Stimulated activated CD8-positive, alpha-beta memory T cell treated with anti-CD3 and anti-CD28 coated beads, Interleukin-12 subunit alpha, Interleukin-12 subunit beta, amount 100 ng/mL, for 24 hours (primary cell): ENCODE measurements around the gene REC8.

Experiments
- DNase-seq: peaks from one replicate; pipeline ENCODE4 v3.0.0-alpha.2; 2020; ENCODE audit errors: extremely low read depth

The REC8 gene

DNA sequence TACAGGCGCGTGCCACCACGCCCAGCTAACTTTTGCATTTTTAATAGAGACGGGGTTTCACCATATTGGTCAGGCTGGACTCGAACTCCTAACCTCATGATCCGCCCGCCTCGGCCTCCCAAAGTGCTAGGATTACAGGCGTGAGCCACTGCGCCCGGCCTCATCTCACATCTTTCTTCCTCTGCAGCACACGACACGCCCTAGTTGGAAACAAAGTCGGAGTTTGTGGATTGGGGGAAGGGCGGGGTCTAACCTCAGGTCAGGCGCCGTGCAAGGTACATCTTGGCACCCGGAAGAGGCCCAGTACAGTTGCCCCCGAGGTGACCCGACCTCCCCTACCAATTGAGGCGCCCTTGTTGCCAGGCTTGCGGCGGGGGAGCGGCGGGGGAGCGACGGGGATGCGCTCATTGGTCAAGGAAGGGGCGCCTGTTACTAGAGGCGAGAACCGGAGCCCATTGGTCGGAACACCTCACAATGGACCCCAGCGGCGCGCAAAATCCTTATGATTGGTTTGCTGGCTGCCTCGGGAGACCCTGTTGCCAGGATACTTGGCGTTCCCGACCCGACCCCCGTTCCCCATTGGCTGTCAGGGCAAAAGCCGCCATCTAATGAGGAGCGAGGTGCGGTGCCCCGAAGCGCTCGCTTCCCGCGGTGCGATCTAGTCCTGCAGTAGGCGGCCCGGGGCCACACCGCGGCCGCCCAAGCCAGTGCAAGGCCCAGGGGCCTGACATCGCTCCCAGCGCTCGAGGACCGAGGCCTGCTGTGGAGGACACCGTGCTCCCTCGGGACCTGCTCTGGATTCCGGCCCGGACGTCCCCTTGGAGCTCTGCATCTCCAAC, at the start of gene REC8:
Gene REC8, plus strand, starts transcription at position 659 of the 839 bp plus-strand sequence. CDS start 473 bp downstream, outside the sequence.
- peak; percentile 41 for DNase-seq

DNA sequence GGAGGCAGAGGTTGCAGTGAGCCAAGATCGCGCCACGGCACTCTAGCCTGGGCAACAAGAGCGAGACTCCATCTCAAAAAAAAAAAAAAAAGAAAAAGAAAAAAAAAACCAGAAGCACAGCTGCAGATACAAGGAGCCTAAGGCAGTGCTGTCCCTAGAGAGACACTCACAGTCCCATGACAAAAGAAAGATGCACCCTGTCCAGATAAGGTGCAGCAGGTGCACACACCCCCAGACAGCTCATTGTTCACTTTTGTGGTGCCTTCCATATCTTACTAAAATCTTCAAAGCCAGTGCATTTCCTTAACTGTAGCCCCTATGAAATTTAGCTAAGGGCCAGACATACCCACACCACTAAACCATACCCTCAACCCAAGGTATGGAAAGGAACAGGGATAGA, 49.5 kb upstream of the REC8 start:
- no peak for DNase-seq

DNA sequence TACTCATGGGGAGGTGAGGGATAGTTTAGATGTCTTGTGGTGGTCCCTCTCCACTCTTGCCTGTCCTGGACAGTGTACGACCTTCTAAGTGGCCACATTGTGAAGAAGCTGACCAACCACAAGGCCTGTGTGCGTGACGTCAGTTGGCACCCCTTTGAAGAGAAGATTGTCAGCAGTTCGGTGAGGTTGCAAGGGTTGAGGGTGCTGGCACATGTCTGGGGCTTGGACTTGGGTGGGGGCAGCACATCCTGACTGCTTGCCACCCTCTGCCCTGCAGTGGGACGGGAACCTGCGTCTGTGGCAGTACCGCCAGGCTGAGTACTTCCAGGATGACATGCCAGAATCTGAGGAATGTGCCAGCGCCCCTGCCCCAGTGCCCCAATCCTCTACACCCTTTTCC, 49.0 kb upstream of the REC8 start:
- no peak for DNase-seq

DNA sequence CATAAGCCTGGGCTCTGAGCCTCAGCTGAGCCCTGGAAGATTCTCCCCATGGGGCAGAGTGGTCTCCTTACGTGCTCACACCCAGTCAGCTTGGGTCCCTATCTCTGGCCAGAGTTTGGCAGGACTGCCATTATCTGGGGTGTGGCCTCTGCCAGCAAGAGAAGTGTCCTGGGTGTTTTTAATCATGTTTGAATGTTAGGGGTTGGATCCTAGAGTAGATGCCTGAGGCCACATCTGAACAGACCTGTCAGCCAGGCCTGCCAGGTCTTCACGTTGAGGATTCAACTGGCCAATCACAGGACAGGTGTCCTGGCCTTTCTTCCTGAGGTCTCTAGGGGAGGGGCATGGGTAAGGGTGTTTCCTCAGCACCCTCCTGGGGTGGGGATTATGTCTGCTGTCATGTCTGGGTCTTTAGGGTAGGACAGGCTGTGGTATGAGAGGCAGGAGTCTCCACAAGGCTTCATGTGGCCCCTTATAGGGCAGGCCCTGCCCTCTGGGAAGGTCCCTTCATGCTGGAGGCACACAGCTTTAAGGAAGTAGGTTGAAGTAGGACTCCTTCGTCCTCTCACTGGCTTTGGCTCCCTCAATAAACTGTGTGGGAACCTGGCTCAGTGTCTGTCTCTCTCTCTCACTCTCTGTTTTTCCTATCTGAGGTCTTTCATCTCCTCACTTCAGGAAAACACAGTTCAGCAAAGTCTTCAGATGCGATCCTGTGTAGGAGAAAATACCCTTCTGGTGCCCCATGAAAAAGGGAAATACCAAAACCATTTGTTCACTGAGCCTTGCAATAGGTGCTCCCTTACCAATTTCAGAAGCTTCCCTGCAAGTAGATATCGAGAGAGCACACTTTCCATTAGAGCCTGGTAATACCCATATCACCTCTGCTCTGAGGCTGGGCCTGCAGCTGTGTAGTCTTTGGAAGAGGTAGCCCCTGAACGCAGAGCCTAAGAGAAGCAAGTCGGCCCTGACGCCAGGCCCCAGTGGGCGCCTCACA, 48.2 kb upstream of the REC8 start:
- DNase-seq, result no peak

GRCh38 chr14:24126939-24127338, 44.9 kb upstream of the REC8 start:
- no peak for DNase-seq

GRCh38 chr14:24127673-24128072, 44.2 kb upstream of the REC8 start:
- DNase-seq, result no peak

DNA sequence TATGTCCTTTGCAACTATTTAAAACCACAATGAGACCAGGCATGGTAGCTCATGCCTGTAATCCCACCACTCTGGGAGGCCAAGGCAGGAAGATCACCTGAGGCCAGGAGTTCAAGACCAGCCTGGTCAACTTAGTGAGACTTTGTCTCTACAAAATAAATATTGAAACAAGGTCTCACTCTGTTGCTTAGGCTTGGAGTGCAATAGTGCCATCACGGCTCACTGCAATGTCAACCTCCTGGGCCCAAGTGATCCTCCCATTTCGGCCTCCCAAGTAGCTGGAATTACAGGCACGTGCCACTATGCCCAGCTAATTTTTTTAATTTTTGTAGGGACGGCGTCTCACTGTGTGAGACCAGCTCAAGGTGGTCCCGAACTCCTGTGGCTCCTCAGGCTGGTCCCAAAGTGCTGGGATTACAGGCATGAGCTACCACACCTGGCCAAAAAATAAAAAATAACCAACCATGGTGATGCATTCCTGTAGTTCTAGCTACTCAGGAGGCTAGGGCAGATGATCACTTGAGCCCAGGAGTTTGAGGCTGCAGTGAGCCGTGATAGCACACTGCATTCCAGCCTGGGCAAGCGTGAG, 42.4 kb upstream of the REC8 start:
- no peak for DNase-seq

DNA sequence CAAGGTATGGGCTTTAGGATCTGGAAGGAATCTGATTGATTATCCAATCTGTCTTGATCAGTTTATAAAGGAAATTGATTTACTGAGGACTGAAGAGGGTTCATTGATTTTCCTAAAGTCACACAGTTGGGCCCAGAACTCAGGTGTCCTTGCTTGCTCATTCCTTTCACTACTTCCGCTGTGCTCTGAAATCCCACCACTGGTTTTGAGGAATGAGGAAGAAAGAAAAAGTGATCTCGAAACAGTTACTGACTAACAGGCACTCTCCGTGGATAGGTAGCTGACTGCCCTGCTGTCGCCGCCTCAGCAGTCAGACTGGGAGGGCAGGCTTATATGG, 41.5 kb upstream of the REC8 start, which contains the start of gene FITM1:
Gene FITM1, plus strand, starts transcription at position 280 of the 337 bp plus-strand sequence. CDS start 905 bp downstream, outside the sequence.
- DNase-seq, result no peak

DNA sequence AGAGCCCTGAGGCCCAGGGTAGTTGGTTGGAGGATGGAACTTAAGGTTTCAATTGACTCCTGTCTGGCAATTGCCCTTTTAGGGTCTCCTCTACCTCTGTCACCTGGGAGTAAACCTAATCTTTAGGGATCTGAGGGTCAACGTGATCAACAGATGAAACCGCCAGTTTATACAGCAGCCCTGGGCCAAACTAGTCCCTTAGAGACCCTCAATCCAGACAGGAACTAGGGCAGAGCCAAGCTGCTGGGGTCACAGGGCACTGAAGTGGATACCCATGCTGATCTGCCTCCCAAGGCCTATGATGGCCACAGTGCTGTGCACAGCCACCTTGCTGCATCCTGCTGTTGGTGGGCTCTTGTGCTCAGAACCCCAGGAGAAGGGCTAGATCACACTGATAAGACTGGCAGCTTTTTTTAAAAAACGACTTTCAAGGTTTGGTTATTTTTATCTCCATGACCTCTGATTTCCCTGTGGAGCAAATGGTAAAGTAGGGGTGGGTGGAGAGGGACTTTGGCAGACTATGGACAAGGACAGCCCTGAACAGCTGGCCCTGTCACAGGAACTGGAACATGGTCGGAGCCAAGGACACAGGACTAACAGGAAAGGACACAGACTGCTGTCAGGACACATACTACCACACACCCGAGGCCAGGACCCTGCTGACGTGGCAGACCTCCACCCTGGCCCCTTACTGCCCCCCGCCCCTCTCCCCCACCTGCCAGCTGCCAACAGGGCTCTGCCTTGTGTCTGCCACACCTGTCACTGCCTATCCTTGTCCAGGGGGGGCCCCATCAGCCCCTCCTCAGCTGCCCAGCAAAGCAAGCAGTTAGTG, 40.9 kb upstream of the REC8 start:
- no peak for DNase-seq

DNA sequence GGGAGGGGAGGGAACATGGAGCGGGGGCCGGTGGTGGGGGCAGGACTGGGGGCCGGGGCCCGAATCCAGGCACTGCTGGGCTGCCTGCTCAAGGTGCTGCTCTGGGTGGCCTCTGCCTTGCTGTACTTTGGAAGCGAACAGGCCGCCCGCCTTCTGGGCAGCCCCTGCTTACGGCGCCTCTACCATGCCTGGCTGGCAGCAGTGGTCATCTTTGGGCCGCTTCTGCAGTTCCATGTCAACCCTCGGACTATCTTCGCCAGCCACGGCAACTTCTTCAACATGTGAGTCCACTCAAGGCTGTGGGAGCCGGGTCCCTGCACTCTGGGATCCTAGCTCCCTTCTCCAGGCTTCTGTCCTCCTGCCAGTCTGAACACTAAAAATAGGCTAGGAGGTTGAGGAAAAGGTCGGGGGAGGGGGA, 40.3 kb upstream of the REC8 start:
- DNase-seq, result no peak

- no peak for DNase-seq
Observed at GRCh38 chr14:24132061-24132685, 39.7 kb upstream of the REC8 start.

- no peak for DNase-seq
Observed at GRCh38 chr14:24132976-24133375, 38.9 kb upstream of the REC8 start.

- no peak for DNase-seq
Observed at GRCh38 chr14:24133735-24134134, 38.1 kb upstream of the REC8 start.

GRCh38 chr14:24135584-24135833, 36.4 kb upstream of the REC8 start:
- DNase-seq, result no peak

DNA sequence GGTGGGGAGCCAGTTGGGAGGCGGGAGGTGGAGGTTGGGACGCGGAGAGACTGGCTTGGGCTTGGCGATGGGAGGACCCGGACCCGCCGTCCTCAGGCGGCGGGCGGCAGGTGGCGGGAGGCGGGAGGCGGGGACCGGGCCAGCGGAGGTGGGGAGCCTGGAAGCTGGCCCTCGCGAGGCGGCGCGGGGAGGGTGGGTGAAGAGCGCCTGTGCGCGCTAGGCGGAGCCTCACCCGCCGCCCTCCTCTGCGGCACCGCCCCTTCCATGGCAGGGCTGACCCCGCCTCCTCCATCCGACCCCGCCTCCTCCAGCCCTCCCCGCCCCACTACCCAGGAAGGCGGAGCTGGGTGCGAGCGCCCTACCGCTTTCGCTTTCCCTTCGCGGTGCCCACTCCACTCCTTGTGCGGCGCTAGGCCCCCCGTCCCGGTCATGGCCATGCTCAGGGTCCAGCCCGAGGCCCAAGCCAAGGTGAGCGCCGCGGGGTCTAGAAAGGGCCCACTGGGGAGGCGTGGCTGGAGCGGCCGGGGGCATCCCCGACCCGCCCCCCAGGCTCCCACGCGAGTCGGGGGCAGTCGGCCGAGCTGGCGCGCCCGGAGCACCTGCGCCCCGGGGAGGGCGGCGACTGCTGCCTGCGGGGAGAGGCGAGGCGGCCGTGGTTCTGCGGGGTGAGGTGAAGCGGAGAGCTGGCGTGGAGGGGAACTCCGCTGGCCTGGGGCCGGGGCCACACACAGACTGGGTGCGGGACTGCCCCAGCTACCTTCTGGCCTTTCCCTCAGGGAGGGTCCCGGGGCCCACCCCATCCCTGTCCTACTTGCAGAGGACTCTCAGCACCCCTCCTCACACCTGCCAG, 35.8 kb upstream of the REC8 start, which contains the start of gene PSME1:
Gene PSME1, plus strand, starts transcription at position 361 of the 850 bp plus-strand sequence. Its CDS starts 69 bp downstream, at position 430.
- DNase-seq, result peak; percentile 83

- DNase-seq, result no peak
Observed at GRCh38 chr14:24136684-24137528, 35.0 kb upstream of the REC8 start.

DNA sequence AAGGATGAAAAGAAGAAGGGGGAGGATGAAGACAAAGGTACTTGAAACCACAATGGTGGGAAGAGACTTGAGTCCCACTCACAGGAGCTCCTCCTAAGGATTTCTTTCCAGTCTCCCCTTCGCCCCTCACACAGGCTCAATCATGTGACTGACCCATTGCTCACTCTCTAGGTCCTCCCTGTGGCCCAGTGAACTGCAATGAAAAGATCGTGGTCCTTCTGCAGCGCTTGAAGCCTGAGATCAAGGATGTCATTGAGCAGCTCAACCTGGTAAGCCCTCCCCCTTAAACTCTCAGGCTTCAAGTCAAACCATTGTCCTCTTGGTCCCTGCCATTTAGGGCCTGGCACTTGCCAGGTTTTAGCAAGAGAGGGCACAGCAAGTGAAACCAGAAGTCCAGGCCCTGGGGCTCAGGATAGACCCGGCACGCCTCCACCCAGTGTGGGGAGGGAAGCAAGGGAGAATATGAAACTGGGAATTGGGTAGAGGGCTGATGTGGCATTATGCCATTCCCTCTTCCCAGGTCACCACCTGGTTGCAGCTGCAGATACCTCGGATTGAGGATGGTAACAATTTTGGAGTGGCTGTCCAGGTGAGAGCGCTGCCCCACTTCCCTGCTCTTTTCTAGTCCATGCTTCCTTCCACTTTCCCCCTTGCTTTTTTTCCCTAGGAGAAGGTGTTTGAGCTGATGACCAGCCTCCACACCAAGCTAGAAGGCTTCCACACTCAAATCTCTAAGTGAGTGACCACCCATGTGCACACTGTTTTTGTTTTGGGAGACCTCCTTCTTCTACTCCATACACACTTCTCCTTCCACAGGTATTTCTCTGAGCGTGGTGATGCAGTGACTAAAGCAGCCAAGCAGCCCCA, 34.1 kb upstream of the REC8 start:
- no peak for DNase-seq
